HCT116 (cell line): ENCODE measurements around the gene ZAP70. TPM values are rescaled to one million over a fixed set of nuclear protein-coding genes. Genes with fewer than 3 reads are reported as not detected.

Experiments
- ATAC-seq: fragments of 200-7000 bp; cut with Tn5 transposase; 2 replicates; pipeline ENCODE4 v1.9.1; 2020; ENCODE audit warnings: mild to moderate bottlenecking, moderate library complexity
- BruUV-seq: library from RNA; stranded (reverse); fragments of 400-500 nt; replicated peaks from 2 replicates; lab custom pipeline; 2021; lab: Mats Ljungman, UMichigan
- CTCF ChIA-PET: fragments of 300-600 bp; sonication (Branson Sonifier 250); formaldehyde crosslinking; loops from one replicate; lab custom pipeline; 2021; ENCODE audit warnings: antibody characterized with exemption; lab: Charles Lee
- POLR2A ChIA-PET: fragments of 300-600, 350-600 bp; sonication (Branson Sonifier 250); formaldehyde crosslinking; loops from one replicate; lab custom pipeline; 2021; ENCODE audit warnings: antibody characterized with exemption; lab: Charles Lee
- RAD21 ChIA-PET, 2 experiments: fragments of 300-600 bp; sonication (Branson Sonifier 250); formaldehyde crosslinking; loops; one replicate each; lab custom pipeline; 2023; ENCODE audit warnings: low total read pairs in 2 of 2; ENCODE audit not compliant: uncharacterized antibody in 2 of 2, unreplicated experiment in 2 of 2, low non-redundant PET in 1 of 2; lab: Charles Lee
- DNase-seq: peaks from one replicate; pipeline ENCODE4 v3.0.0-alpha.2; 2010; ENCODE audit warnings: low read depth, low spot score
- H2AFZ ChIP-seq: fragments of 200-600 bp; shearing (Covaris generic), sonication (generic); 2 replicates; pipeline ENCODE4 v1.6.1; 2017; ENCODE audit warnings: low read depth, mixed run types, mixed read lengths, antibody characterized with exemption, low read length; ENCODE audit not compliant: poor library complexity, severe bottlenecking
- H3K27ac ChIP-seq: 2 replicates; pipeline ENCODE4 v1.5.1; 2012; ENCODE audit warnings: low read depth, low read length
- H3K27me3 ChIP-seq: fragments of 200-600 bp; sonication (generic); 2 replicates; pipeline ENCODE4 v1.6.1; 2016; ENCODE audit warnings: mixed run types, low read length, mixed read lengths; ENCODE audit not compliant: insufficient read depth
- H3K36me3 ChIP-seq, 2 experiments: fragments of 200-500 bp in 1 of 2; fragments of 200-600 bp in 1 of 2; sonication (Bioruptor generic) in 1 of 2; sonication (generic) in 1 of 2; 2 replicates each; pipeline versions ENCODE4 v1.5.1 to v1.6.1; 2014 to 2016; ENCODE audit warnings: low read length in 2 of 2, inconsistent platforms in 1 of 2, mixed read lengths in 1 of 2, mixed run types in 1 of 2; ENCODE audit not compliant: insufficient read depth in 2 of 2, control insufficient read depth in 1 of 2
- H3K4me1 ChIP-seq, 2 experiments: fragments of 200-600 bp in 1 of 2; sonication (generic) in 1 of 2; 2 replicates each; pipeline versions ENCODE4 v1.5.1 to v1.6.1; 2012 to 2017; ENCODE audit warnings: low read length in 2 of 2, inconsistent platforms in 1 of 2, mild to moderate bottlenecking in 1 of 2, mixed read lengths in 1 of 2, mixed run types in 1 of 2, moderate library complexity in 1 of 2; ENCODE audit not compliant: insufficient read depth in 2 of 2, control insufficient read depth in 1 of 2
- H3K4me2 ChIP-seq: fragments of 200-600 bp; sonication (generic); 2 replicates; pipeline ENCODE4 v1.6.1; 2017; ENCODE audit warnings: mixed run types, low read length, mixed read lengths
- H3K4me3 ChIP-seq, 2 experiments: fragments of 200-600 bp in 1 of 2; sonication (generic) in 1 of 2; replicated peaks in 1 of 2; 2 replicates each; pipeline ENCODE4 v1.5.1; 2011 to 2016; ENCODE audit warnings: low read length in 2 of 2, control low read depth in 1 of 2, low read depth in 1 of 2, mild to moderate bottlenecking in 1 of 2, mixed read lengths in 1 of 2, mixed run types in 1 of 2
- H3K79me2 ChIP-seq: fragments of 200-600 bp; sonication (generic); 2 replicates; pipeline ENCODE4 v1.6.1; 2017; ENCODE audit warnings: mild to moderate bottlenecking, mixed run types, low read length, moderate library complexity, mixed read lengths; ENCODE audit not compliant: insufficient read depth
- H3K9ac ChIP-seq: fragments of 200-600 bp; sonication (generic); 2 replicates; pipeline ENCODE4 v1.6.1; 2016; ENCODE audit warnings: low read length, mixed read lengths
- H3K9me2 ChIP-seq: fragments of 200-600 bp; sonication (generic), shearing (Covaris generic); 2 replicates; pipeline ENCODE4 v1.6.1; 2017; ENCODE audit warnings: mixed run types, mild to moderate bottlenecking, moderate library complexity; ENCODE audit not compliant: insufficient read depth
- H3K9me3 ChIP-seq, 2 experiments: fragments of 200-500 bp in 1 of 2; fragments of 200-600 bp in 1 of 2; sonication (Bioruptor generic) in 1 of 2; sonication (generic) in 1 of 2; 2 replicates each; pipeline ENCODE4 v1.6.1; 2014 to 2017; ENCODE audit warnings: low read length in 2 of 2, mixed read lengths in 2 of 2, inconsistent platforms in 1 of 2, low read depth in 1 of 2, mild to moderate bottlenecking in 1 of 2, mixed run types in 1 of 2, moderate library complexity in 1 of 2; ENCODE audit not compliant: control insufficient read depth in 1 of 2, insufficient read depth in 1 of 2
- H4K20me1 ChIP-seq: fragments of 200-600 bp; sonication (generic), shearing (Covaris generic); 2 replicates; pipeline ENCODE4 v1.6.1; 2017; ENCODE audit warnings: mixed run types, mild to moderate bottlenecking, moderate library complexity; ENCODE audit not compliant: insufficient read depth
- CBX3 ChIP-seq: IDR thresholded peaks from 2 replicates; pipeline ENCODE4 v1.6.1; 2012; ENCODE audit warnings: low read depth
- CEBPB ChIP-seq: IDR thresholded peaks from 2 replicates; pipeline ENCODE4 v1.6.1; 2012; ENCODE audit warnings: low read depth
- ELF1 ChIP-seq: IDR thresholded peaks from 2 replicates; pipeline ENCODE4 v1.6.1; 2012; ENCODE audit warnings: low read depth, borderline replicate concordance
- EZH2 ChIP-seq: fragments of 200-600 bp; sonication (generic); IDR thresholded peaks from 2 replicates; pipeline ENCODE4 v1.6.1; 2017; ENCODE audit warnings: antibody characterized with exemption, mixed run types
- FOSL1 ChIP-seq: IDR thresholded peaks from 2 replicates; pipeline ENCODE4 v1.6.1; 2012; ENCODE audit warnings: low read depth
- POLR2AphosphoS5 ChIP-seq: IDR thresholded peaks from 2 replicates; pipeline ENCODE4 v1.6.1; 2011; ENCODE audit warnings: mild to moderate bottlenecking, low read depth, low read length, moderate library complexity
- SRF ChIP-seq: IDR thresholded peaks from 2 replicates; pipeline ENCODE4 v1.6.1; 2012; ENCODE audit warnings: low read depth
- TCF7L2 ChIP-seq: IDR thresholded peaks from 2 replicates; pipeline ENCODE4 v1.7.0; 2011; ENCODE audit warnings: borderline replicate concordance, inconsistent platforms; ENCODE audit not compliant: insufficient read depth, insufficient read length; ENCODE audit errors: extremely low read depth
- ZFX ChIP-seq: fragments of 450-650 bp; IDR thresholded peaks from 2 replicates; pipeline ENCODE4 v1.6.1; 2017
- ZNF274 ChIP-seq: fragments of 200-500 bp; sonication (Bioruptor generic); IDR thresholded peaks from 2 replicates; pipeline ENCODE4 v1.6.1; 2014; ENCODE audit warnings: mild to moderate bottlenecking, low read depth, low read length, inconsistent platforms
- intact Hi-C: fragments of 100-400 bp; cut with micrococcal nuclease; formaldehyde crosslinking; loops from 2 replicates; pipeline ENCODE4 v1.10.0; 2022
- total RNA-seq: library from RNA; stranded (reverse); gene quantifications from one replicate; pipeline ENCODE4 v1.2.1, GENCODE V29; 2021; ENCODE audit not compliant: unreplicated experiment
- TF ChIP-seq, protein P1 (sequence below): IDR thresholded peaks from 2 replicates; pipeline ENCODE4 v1.6.1; 2012; ENCODE audit warnings: low read depth
- TF ChIP-seq, protein P2 (sequence below): IDR thresholded peaks from 2 replicates; pipeline ENCODE4 v1.6.1; 2012
- TF ChIP-seq, protein P3 (sequence below), 3 experiments: fragments of 200-600 bp in 1 of 3; sonication (generic) in 1 of 3; IDR thresholded peaks in 2 of 3; conservative IDR thresholded peaks in 1 of 3; 2 replicates each; pipeline ENCODE4 v1.5.1; 2012 to 2017; ENCODE audit warnings: low read depth in 2 of 3, low read length in 2 of 3, antibody characterized with exemption in 1 of 3, borderline replicate concordance in 1 of 3, control low read depth in 1 of 3, mild to moderate bottlenecking in 1 of 3, mixed read lengths in 1 of 3, mixed run types in 1 of 3, moderate library complexity in 1 of 3; ENCODE audit not compliant: insufficient read depth in 1 of 3
- TF ChIP-seq, protein P4 (sequence below): IDR thresholded peaks from 2 replicates; pipeline ENCODE4 v1.6.1; 2012
- TF ChIP-seq, protein P5 (sequence below): IDR thresholded peaks from 2 replicates; pipeline ENCODE4 v1.6.1; 2011; ENCODE audit warnings: mild to moderate bottlenecking, low read length, moderate library complexity; ENCODE audit not compliant: insufficient replicate concordance; ENCODE audit errors: extremely low read depth

The ZAP70 gene
- total RNA-seq, 1 experiment from 2014 or later = 0.91 TPM

DNA sequence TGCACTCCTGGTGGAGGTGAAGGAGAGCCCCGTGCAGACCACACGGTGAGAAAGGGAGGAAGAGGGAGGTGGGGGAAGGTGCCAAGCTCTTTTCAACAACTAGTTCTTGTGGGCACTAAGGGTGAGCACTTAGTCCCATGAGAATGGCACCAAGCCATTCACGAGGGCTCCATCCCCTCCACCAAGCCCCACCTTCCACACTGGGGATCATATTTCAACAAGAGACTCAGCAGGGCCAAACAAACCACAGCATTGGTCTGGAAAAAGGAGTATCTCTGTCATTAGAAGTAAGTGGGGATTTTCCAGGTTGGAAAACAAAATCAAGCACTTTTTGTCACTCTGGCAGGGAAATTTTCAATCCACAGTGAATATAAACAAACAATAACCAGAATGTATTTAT lies 38.4 kb downstream of the ZAP70 start:
- Histone ChIP-seq H2AFZ (no peak overlapping the region), H3K4me1 (peaks cover 0 to 10% of the 10 kb centered on the region in 2 experiments; a peak in 1 of 4 replicates), H3K36me3 (0 out of 4 replicates have a peak, but pooled peaks cover 0 to under 1% of the 10 kb centered on the region in 2 experiments), H3K27me3 (no peaks in the 10 kb centered on the region), H3K4me3 (no peak overlapping the region), H4K20me1 (no peaks in the 10 kb centered on the region), H3K9ac (no peak overlapping the region), H3K4me2 (no peak overlapping the region), H3K9me3 (no peaks in the 10 kb centered on the region), H3K9me2 (no peaks in the 10 kb centered on the region), H3K79me2 (no peaks in the 10 kb centered on the region), H3K27ac (no peak overlapping the region)
- intact Hi-C loops = no loop called here
- DNase-seq = no peak
- POLR2A ChIA-PET = no interaction called here
- CTCF ChIA-PET = interaction anchor here (0.9 kb wide), 1 partner anchor 11 kb away, joined by 3 read pairs; no protein-coding TSS in a partner anchor
- ATAC-seq = no peak
- RAD21 ChIA-PET = no interaction called here
- no TSS peak for BruUV-seq
- TF ChIP-seq, protein P1, sequence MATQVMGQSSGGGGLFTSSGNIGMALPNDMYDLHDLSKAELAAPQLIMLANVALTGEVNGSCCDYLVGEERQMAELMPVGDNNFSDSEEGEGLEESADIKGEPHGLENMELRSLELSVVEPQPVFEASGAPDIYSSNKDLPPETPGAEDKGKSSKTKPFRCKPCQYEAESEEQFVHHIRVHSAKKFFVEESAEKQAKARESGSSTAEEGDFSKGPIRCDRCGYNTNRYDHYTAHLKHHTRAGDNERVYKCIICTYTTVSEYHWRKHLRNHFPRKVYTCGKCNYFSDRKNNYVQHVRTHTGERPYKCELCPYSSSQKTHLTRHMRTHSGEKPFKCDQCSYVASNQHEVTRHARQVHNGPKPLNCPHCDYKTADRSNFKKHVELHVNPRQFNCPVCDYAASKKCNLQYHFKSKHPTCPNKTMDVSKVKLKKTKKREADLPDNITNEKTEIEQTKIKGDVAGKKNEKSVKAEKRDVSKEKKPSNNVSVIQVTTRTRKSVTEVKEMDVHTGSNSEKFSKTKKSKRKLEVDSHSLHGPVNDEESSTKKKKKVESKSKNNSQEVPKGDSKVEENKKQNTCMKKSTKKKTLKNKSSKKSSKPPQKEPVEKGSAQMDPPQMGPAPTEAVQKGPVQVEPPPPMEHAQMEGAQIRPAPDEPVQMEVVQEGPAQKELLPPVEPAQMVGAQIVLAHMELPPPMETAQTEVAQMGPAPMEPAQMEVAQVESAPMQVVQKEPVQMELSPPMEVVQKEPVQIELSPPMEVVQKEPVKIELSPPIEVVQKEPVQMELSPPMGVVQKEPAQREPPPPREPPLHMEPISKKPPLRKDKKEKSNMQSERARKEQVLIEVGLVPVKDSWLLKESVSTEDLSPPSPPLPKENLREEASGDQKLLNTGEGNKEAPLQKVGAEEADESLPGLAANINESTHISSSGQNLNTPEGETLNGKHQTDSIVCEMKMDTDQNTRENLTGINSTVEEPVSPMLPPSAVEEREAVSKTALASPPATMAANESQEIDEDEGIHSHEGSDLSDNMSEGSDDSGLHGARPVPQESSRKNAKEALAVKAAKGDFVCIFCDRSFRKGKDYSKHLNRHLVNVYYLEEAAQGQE = no peak
- TF ChIP-seq, protein P2, sequence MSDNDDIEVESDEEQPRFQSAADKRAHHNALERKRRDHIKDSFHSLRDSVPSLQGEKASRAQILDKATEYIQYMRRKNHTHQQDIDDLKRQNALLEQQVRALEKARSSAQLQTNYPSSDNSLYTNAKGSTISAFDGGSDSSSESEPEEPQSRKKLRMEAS = no peak
- TF ChIP-seq CEBPB (no peak), SRF (no peak), ZFX (no peak), FOSL1 (no peak), ELF1 (no peak), ZNF274 (no peak), EZH2 (no peak), CBX3 (no peak), POLR2AphosphoS5 (no peak), TCF7L2 (no peak)
- TF ChIP-seq, protein P3, sequence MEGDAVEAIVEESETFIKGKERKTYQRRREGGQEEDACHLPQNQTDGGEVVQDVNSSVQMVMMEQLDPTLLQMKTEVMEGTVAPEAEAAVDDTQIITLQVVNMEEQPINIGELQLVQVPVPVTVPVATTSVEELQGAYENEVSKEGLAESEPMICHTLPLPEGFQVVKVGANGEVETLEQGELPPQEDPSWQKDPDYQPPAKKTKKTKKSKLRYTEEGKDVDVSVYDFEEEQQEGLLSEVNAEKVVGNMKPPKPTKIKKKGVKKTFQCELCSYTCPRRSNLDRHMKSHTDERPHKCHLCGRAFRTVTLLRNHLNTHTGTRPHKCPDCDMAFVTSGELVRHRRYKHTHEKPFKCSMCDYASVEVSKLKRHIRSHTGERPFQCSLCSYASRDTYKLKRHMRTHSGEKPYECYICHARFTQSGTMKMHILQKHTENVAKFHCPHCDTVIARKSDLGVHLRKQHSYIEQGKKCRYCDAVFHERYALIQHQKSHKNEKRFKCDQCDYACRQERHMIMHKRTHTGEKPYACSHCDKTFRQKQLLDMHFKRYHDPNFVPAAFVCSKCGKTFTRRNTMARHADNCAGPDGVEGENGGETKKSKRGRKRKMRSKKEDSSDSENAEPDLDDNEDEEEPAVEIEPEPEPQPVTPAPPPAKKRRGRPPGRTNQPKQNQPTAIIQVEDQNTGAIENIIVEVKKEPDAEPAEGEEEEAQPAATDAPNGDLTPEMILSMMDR (IDR thresholded peaks at IDR 0.05 in 2 of 3, conservative IDR thresholded peaks at IDR 0.05 in 1 of 3; ENCODE audit: borderline replicate concordance in 1 of 3, insufficient read depth in 1 of 3, low read depth in 2 of 3, low read length in 2 of 3) = no peak
- TF ChIP-seq, protein P4, sequence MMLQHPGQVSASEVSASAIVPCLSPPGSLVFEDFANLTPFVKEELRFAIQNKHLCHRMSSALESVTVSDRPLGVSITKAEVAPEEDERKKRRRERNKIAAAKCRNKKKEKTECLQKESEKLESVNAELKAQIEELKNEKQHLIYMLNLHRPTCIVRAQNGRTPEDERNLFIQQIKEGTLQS = no peak
- TF ChIP-seq, protein P5, sequence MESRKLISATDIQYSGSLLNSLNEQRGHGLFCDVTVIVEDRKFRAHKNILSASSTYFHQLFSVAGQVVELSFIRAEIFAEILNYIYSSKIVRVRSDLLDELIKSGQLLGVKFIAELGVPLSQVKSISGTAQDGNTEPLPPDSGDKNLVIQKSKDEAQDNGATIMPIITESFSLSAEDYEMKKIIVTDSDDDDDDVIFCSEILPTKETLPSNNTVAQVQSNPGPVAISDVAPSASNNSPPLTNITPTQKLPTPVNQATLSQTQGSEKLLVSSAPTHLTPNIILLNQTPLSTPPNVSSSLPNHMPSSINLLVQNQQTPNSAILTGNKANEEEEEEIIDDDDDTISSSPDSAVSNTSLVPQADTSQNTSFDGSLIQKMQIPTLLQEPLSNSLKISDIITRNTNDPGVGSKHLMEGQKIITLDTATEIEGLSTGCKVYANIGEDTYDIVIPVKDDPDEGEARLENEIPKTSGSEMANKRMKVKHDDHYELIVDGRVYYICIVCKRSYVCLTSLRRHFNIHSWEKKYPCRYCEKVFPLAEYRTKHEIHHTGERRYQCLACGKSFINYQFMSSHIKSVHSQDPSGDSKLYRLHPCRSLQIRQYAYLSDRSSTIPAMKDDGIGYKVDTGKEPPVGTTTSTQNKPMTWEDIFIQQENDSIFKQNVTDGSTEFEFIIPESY = no peak
